Caco-2 (cell line): ENCODE measurements around the gene TMCC1. TPM values are rescaled to one million over a fixed set of nuclear protein-coding genes. Genes with fewer than 3 reads are reported as not detected.
"Not testable (repeated sequence)": the region's sequence is repeated elsewhere in the genome, so short reads cannot be mapped to it uniquely, and the experiment has no call there.

ENCODE experiments used
- BruUV-seq: library from RNA; stranded (reverse); fragments of 400-500 nt; replicated peaks from 2 replicates; lab custom pipeline; 2021; lab: Mats Ljungman, UMichigan
- CTCF ChIA-PET: fragments of 300-600 bp; sonication (Branson Sonifier 250); formaldehyde crosslinking; loops from one replicate; lab custom pipeline; 2022; ENCODE audit warnings: antibody characterized with exemption; lab: Charles Lee
- POLR2A ChIA-PET: fragments of 300-600 bp; sonication (Branson Sonifier 250); formaldehyde crosslinking; loops from one replicate; lab custom pipeline; 2022; ENCODE audit warnings: antibody characterized with exemption; lab: Charles Lee
- DNase-seq, 2 experiments: peaks; one replicate each; pipeline versions ENCODE4 v3.0.0 to v3.0.0-alpha.2; 2020 to 2022
- H3K27me3 ChIP-seq: replicated peaks from 2 replicates; pipeline ENCODE4 v1.6.0; 2011; ENCODE audit warnings: low read length; ENCODE audit not compliant: control insufficient read depth, insufficient read depth
- H3K36me3 ChIP-seq: 2 replicates; pipeline ENCODE4 v1.5.1; 2011; ENCODE audit warnings: low read length; ENCODE audit not compliant: control insufficient read depth, insufficient read depth
- H3K4me1 ChIP-seq: fragments of 250-450 bp; sonication (Bioruptor Pico); 2 replicates; pipeline ENCODE4 v1.5.1; 2020; ENCODE audit warnings: mild to moderate bottlenecking
- H3K4me3 ChIP-seq: 2 replicates; pipeline ENCODE4 v1.5.1; 2011; ENCODE audit warnings: low read depth, mild to moderate bottlenecking, control low read depth, low read length
- H3K9me3 ChIP-seq: fragments of 250-450 bp; sonication (Bioruptor Pico); 2 replicates; pipeline ENCODE4 v1.5.1; 2020; ENCODE audit warnings: mild to moderate bottlenecking, moderate library complexity
- H3K27ac Mint-ChIP-seq: one replicate; pipeline ENCODE4 v1.8.0; 2022; ENCODE audit warnings: mixed read lengths; ENCODE audit not compliant: unreplicated experiment
- H3K27me3 Mint-ChIP-seq: one replicate; pipeline ENCODE4 v1.8.0; 2022; ENCODE audit warnings: mixed read lengths; ENCODE audit not compliant: insufficient read depth, unreplicated experiment
- H3K36me3 Mint-ChIP-seq: one replicate; pipeline ENCODE4 v1.8.0; 2022; ENCODE audit warnings: mild to moderate bottlenecking, mixed read lengths; ENCODE audit not compliant: insufficient read depth, unreplicated experiment
- H3K4me1 Mint-ChIP-seq: one replicate; pipeline ENCODE4 v1.8.0; 2022; ENCODE audit warnings: low read depth, mixed read lengths; ENCODE audit not compliant: unreplicated experiment
- H3K4me3 Mint-ChIP-seq: one replicate; pipeline ENCODE4 v1.8.0; 2022; ENCODE audit warnings: mild to moderate bottlenecking, moderate library complexity, mixed read lengths; ENCODE audit not compliant: unreplicated experiment
- H3K9me3 Mint-ChIP-seq: one replicate; pipeline ENCODE4 v1.8.0; 2022; ENCODE audit warnings: mixed read lengths; ENCODE audit not compliant: unreplicated experiment
- CTCF ChIP-seq, 2 experiments: fragments of 200-600 bp in 1 of 2; IDR thresholded peaks; 1 replicate in 1 of 2; 2 replicates in 1 of 2; pipeline versions ENCODE4 v1.5.1 to v1.8.0; 2011 to 2022; ENCODE audit warnings: antibody characterized with exemption in 1 of 2, control low read depth in 1 of 2, inconsistent platforms in 1 of 2, low read depth in 1 of 2, low read length in 1 of 2, mild to moderate bottlenecking in 1 of 2, moderate library complexity in 1 of 2; ENCODE audit not compliant: insufficient read depth in 1 of 2, severe bottlenecking in 1 of 2, unreplicated experiment in 1 of 2
- intact Hi-C: fragments of 100-400 bp; cut with micrococcal nuclease; formaldehyde crosslinking; loops from one replicate; pipeline ENCODE4 v1.10.0; 2022; ENCODE audit not compliant: unreplicated experiment
- total RNA-seq: library from RNA; stranded (reverse); gene quantifications from 2 replicates; pipeline ENCODE4 v1.2.3, GENCODE V29; 2022

Gene TMCC1
- total RNA-seq, 1 experiment from 2014 or later: 27.8 TPM

- H3K36me3 ChIP-seq: no peaks in the 10 kb centered on the region
- intact Hi-C loops: no loop called here
- peaks cover 7% of the 10 kb centered on the region for H3K9me3 Mint-ChIP-seq
- POLR2A ChIA-PET: no interaction called here
- no peaks in the 10 kb centered on the region for H3K4me1 ChIP-seq
- no peaks in the 10 kb centered on the region for H3K27me3 Mint-ChIP-seq
- H3K4me3 ChIP-seq: no peak overlapping the region
- no peaks in the 10 kb centered on the region for H3K27me3 ChIP-seq
- H3K27ac Mint-ChIP-seq: no peak overlapping the region
- H3K4me3 Mint-ChIP-seq: no peak overlapping the region
- peaks cover 6% of the 10 kb centered on the region; the same call in 1 of the 2 replicates for H3K9me3 ChIP-seq
- CTCF ChIA-PET: no interaction called here
- no TSS peak for BruUV-seq
- H3K4me1 Mint-ChIP-seq: peaks cover 7% of the 10 kb centered on the region
- no peak for TF ChIP-seq CTCF (IDR thresholded peaks at IDR 0.05; ENCODE audit: insufficient read depth in 1 of 2, low read depth in 1 of 2, low read length in 1 of 2, severe bottlenecking in 1 of 2, unreplicated experiment in 1 of 2)
- DNase-seq: no peak
- H3K36me3 Mint-ChIP-seq: peaks cover 14% of the 10 kb centered on the region
Measured at GRCh38 chr3:129758306-129758705, 135.2 kb downstream of the TMCC1 start.

GRCh38 chr3:129756871-129757270 lies 136.6 kb downstream of the TMCC1 start:
- ChIA-PET POLR2A (no interaction called here), CTCF (no interaction called here)
- Histone ChIP-seq H3K27me3 (no peaks in the 10 kb centered on the region), H3K4me1 (no peaks in the 10 kb centered on the region), H3K9me3 (peaks cover 6% of the 10 kb centered on the region; the same call in 1 of the 2 replicates), H3K36me3 (no peaks in the 10 kb centered on the region), H3K4me3 (no peak overlapping the region)
- intact Hi-C loops: no loop called here
- no peak for DNase-seq
- Mint-ChIP-seq H3K36me3 (peaks cover 14% of the 10 kb centered on the region), H3K4me1 (peaks cover 7% of the 10 kb centered on the region), H3K9me3 (peaks cover 18% of the 10 kb centered on the region), H3K4me3 (no peak overlapping the region), H3K27me3 (no peaks in the 10 kb centered on the region), H3K27ac (peak overlapping the region; percentile 71)
- no TSS peak for BruUV-seq
- TF ChIP-seq CTCF (IDR thresholded peaks at IDR 0.05; ENCODE audit: insufficient read depth in 1 of 2, low read depth in 1 of 2, low read length in 1 of 2, severe bottlenecking in 1 of 2, unreplicated experiment in 1 of 2): no peak

- H3K4me3 Mint-ChIP-seq, H3K9me3 ChIP-seq, H3K4me1 Mint-ChIP-seq, H3K4me3 ChIP-seq, BruUV-seq, POLR2A ChIA-PET, CTCF ChIA-PET, H3K36me3 ChIP-seq, H3K4me1 ChIP-seq, H3K27me3 Mint-ChIP-seq, H3K27me3 ChIP-seq, H3K27ac Mint-ChIP-seq, H3K36me3 Mint-ChIP-seq, DNase-seq, intact Hi-C loops: not testable (repeated sequence)
- peaks cover 18% of the 10 kb centered on the region for H3K9me3 Mint-ChIP-seq
Measured at GRCh38 chr3:129751105-129751504, 142.4 kb downstream of the TMCC1 start.

- Histone ChIP-seq H3K4me3 (no peak overlapping the region), H3K9me3 (peaks cover 6% of the 10 kb centered on the region; the same call in 1 of the 2 replicates), H3K27me3 (no peaks in the 10 kb centered on the region), H3K4me1 (no peaks in the 10 kb centered on the region), H3K36me3 (no peaks in the 10 kb centered on the region)
- Mint-ChIP-seq H3K27ac (no peak overlapping the region), H3K9me3 (peaks cover 18% of the 10 kb centered on the region), H3K27me3 (no peaks in the 10 kb centered on the region), H3K36me3 (no peaks in the 10 kb centered on the region), H3K4me1 (no peaks in the 10 kb centered on the region), H3K4me3 (no peak overlapping the region)
- BruUV-seq: no TSS peak
- TF ChIP-seq CTCF (IDR thresholded peaks at IDR 0.05; ENCODE audit: insufficient read depth in 1 of 2, low read depth in 1 of 2, low read length in 1 of 2, severe bottlenecking in 1 of 2, unreplicated experiment in 1 of 2): no peak
- DNase-seq: no peak
- intact Hi-C loops: no loop called here
- CTCF ChIA-PET: no interaction called here
- POLR2A ChIA-PET: no interaction called here
Measured at GRCh38 chr3:129749692-129750091, 143.8 kb downstream of the TMCC1 start.
